Activated T-helper 1 cell treated with anti-CD3 and anti-CD28 coated beads, Interleukin-2, amount 50 U/mL, for 16 hours (primary cell): Measurements from ENCODE around the gene SPON1.

Experiments used
- DNase-seq, 2 donors: peaks; one replicate each; pipeline ENCODE4 v3.0.0-alpha.2; 2020; ENCODE audit warnings: low read depth in 1 of 2, low spot score in 1 of 2

The SPON1 gene

GRCh38 chr11:14184028-14184940 lies 221.8 kb downstream of the SPON1 start:
- DNase-seq: no peak

DNA sequence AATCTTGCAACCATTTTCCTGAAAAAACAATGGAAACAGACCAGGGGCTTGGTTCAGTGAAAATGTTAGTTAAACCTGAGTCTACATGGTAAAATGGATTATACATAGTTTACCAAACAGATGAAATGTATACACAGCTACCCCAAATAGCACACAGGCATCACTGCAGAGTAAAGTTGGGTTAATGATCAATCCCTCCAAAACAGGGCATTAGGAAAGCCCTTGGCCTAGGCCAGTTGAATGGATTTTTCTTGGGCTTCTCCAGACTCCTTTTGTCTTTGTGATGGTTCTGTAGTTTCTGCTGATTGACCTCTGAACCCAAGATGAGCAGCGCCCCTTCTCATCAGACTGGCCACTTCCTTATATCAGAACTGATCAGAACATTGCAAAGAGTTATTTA lies 222.9 kb downstream of the SPON1 start:
- DNase-seq: no peak

GRCh38 chr11:14186046-14186775 lies 223.7 kb downstream of the SPON1 start:
- no peak for DNase-seq

DNA sequence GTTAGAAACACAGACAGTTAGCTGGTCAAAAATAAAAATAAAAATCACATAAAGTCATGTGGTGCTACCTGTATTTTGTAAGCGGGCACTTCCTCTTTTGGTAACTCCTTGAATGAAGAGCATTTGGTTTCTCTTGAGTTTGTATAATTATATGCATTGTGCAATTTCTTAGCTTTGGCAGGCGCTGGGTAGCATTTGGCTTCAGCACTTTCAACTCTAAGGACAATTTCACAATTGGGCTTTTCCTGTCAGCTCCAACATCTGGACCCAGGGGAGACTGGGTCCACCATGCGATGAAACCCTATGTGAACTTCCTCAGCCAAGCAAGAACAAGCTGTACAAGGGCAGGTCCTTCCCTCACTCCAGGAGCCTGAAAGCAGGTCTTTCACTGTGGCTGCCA lies 227.4 kb downstream of the SPON1 start:
- no peak for DNase-seq

- DNase-seq: no peak
These were observed 228.7 kb downstream of the SPON1 start for GRCh38 chr11:14190992-14191778.

GRCh38 chr11:14193644-14194043 lies 231.1 kb downstream of the SPON1 start:
- no peak for DNase-seq

GRCh38 chr11:14202251-14203196 lies 240.0 kb downstream of the SPON1 start:
- DNase-seq: no peak

DNA sequence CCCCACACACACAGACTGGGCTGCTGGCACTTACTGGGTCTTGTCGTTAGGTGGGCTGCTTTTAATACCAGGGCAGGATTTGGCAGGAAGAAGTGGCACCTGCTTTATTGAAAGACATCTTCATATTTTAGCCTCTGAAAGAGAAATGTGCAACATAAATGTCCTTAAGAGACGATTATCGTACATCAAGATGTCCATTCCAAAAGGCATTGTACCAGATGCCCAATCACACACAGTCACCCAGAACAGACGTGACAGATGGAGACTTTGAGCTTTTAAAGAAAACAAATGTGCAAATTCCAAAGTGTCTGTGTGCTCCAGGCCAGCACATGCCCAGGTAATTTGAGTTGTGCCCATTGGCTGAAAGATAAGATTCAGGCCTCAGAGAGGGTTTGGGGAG lies 240.8 kb downstream of the SPON1 start:
- DNase-seq: no peak

GRCh38 chr11:14212986-14213385 lies 250.5 kb downstream of the SPON1 start:
- DNase-seq: no peak

GRCh38 chr11:14218728-14219127 lies 256.2 kb downstream of the SPON1 start:
- no peak for DNase-seq

- DNase-seq: no peak
These were observed 261.2 kb downstream of the SPON1 start for GRCh38 chr11:14223636-14224288.

- no peak for DNase-seq
These were observed 261.9 kb downstream of the SPON1 start for GRCh38 chr11:14224395-14224794.

GRCh38 chr11:14225666-14226065 lies 263.1 kb downstream of the SPON1 start:
- DNase-seq: no peak

DNA sequence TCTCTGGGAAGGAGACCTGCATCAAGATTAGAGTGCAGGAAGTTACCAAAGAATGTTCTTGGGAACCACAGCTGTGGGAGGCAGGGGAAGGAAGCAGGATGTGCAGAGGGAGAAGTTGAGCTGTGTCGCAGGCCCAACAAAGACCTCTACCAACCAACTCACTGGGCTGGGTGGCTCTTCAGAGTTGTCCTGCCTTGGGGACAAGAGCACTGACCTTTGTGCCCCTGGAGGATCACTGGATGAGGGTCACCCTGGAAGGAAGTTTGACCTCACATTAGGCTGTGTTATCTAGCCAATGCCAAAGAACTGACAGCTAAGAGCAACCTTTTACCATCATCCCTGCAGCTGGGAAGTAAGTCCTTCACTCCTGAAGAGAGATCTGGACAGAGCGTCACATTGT lies 265.8 kb downstream of the SPON1 start:
- DNase-seq: no peak

GRCh38 chr11:14229472-14229871 lies 266.9 kb downstream of the SPON1 start:
- DNase-seq: no peak

- no peak for DNase-seq
These were observed 267.9 kb downstream of the SPON1 start for GRCh38 chr11:14230407-14230806.

GRCh38 chr11:14232652-14233051 lies 270.1 kb downstream of the SPON1 start:
- no peak for DNase-seq

DNA sequence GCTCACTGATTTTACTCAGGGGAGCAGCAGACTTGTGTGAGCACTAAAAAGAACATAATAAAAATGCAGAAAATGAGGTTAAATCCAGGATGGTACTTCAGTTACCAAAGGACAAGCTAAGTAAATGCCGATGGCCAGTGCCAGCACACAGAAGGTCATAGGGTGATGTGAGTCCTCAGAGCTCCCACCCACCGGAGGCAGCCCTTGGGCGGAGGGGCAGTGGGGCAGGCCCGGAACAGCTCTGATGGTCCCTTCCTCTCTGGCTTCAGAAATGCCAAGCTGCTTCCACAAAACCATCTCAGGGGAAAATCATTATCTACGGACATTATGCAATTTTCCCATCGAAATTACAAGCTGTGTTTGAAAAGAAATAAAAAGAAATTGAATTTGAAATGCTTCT lies 271.9 kb downstream of the SPON1 start:
- no peak for DNase-seq

- no peak for DNase-seq
These were observed 273.2 kb downstream of the SPON1 start for GRCh38 chr11:14235701-14236100.

GRCh38 chr11:14237444-14237961 lies 275.0 kb downstream of the SPON1 start:
- DNase-seq: no peak
